Right lobe of liver (tissue), 4 donors: ENCODE results near the gene ADGRV1.

Source experiments
- POLR2A ChIP-seq: fragments of 450-650 bp; IDR thresholded peaks from one replicate; pipeline ENCODE4 v1.6.1; 2017; ENCODE audit warnings: antibody characterized with exemption, mild to moderate bottlenecking
- TF ChIP-seq, protein P1 (sequence below), 4 donors: fragments of 200-600 bp in 3 of 4; fragments of 450-650 bp in 1 of 4; IDR thresholded peaks; one replicate each; pipeline versions ENCODE4 v1.5.1 to v1.8.0; 2016 to 2022; ENCODE audit warnings: antibody characterized with exemption in 4 of 4, mild to moderate bottlenecking in 2 of 4
- donor health status: DM: no; HTN: no; CAD: no.
- donor health status: DM: no; HTN: no; CAD: no.
- donor health status: DM: no; HTN: yes; CAD: no.

- TF ChIP-seq, protein P1, sequence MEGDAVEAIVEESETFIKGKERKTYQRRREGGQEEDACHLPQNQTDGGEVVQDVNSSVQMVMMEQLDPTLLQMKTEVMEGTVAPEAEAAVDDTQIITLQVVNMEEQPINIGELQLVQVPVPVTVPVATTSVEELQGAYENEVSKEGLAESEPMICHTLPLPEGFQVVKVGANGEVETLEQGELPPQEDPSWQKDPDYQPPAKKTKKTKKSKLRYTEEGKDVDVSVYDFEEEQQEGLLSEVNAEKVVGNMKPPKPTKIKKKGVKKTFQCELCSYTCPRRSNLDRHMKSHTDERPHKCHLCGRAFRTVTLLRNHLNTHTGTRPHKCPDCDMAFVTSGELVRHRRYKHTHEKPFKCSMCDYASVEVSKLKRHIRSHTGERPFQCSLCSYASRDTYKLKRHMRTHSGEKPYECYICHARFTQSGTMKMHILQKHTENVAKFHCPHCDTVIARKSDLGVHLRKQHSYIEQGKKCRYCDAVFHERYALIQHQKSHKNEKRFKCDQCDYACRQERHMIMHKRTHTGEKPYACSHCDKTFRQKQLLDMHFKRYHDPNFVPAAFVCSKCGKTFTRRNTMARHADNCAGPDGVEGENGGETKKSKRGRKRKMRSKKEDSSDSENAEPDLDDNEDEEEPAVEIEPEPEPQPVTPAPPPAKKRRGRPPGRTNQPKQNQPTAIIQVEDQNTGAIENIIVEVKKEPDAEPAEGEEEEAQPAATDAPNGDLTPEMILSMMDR (IDR thresholded peaks at IDR 0.05), result no peak
- TF ChIP-seq POLR2A, result no peak
These were observed 628.4 kb downstream of the ADGRV1 start for GRCh38 chr5:91187032-91187431.
